HT1080 (cell line): ENCODE results near the gene ACTRT2. TPM values are rescaled to one million over a fixed set of nuclear protein-coding genes. Genes with fewer than 3 reads are reported as not detected.

Source experiments
- DNase-seq: peaks from one replicate; pipeline ENCODE4 v3.0.0-alpha.2; 2015; ENCODE audit warnings: low read depth
- polyA plus RNA-seq, 2 experiments: library from polyadenylated mRNA; depleted of rRNA; stranded (reverse); fragments of >200 nt; gene quantifications; 2 replicates each; pipeline ENCODE4 v1.2.3, GENCODE V29; 2015
- total RNA-seq: library from RNA; depleted of rRNA; stranded (reverse); fragments of >200 nt; shearing (Covaris generic); gene quantifications from 2 replicates; pipeline ENCODE4 v1.2.3, GENCODE V29; 2014; rRNA removed

ACTRT2 gene
- not detected in 2 replicates for total RNA-seq
- polyA plus RNA-seq (2015; cell fraction: cytosol; rRNA removed), result not detected in 2 replicates
- polyA plus RNA-seq (2015; cell fraction: nucleus; rRNA removed), result not detected in 2 replicates

- DNase-seq, result no peak
These were observed at the start of gene ACTRT2 for GRCh38 chr1:3021233-3021671. Gene ACTRT2 (plus strand): TSS chr1:3021467. CDS start chr1:3021687, 220 bp downstream.

- no peak for DNase-seq
These were observed 49.7 kb upstream of the ACTRT2 start for GRCh38 chr1:2971609-2972008.

GRCh38 chr1:2972011-2972878 lies 49.0 kb upstream of the ACTRT2 start:
- no peak for DNase-seq

GRCh38 chr1:2972879-2973575 lies 48.2 kb upstream of the ACTRT2 start:
- no peak for DNase-seq

GRCh38 chr1:2973601-2974593 lies 47.4 kb upstream of the ACTRT2 start:
- DNase-seq, result no peak

GRCh38 chr1:2974701-2975301 lies 46.5 kb upstream of the ACTRT2 start:
- no peak for DNase-seq

- no peak for DNase-seq
These were observed 45.6 kb upstream of the ACTRT2 start for GRCh38 chr1:2975466-2976179.

GRCh38 chr1:2976180-2976562 lies 45.1 kb upstream of the ACTRT2 start:
- DNase-seq, result no peak

- DNase-seq, result no peak
These were observed 43.2 kb upstream of the ACTRT2 start for GRCh38 chr1:2977886-2978611.

- DNase-seq, result no peak
These were observed 42.5 kb upstream of the ACTRT2 start for GRCh38 chr1:2978691-2979190.

GRCh38 chr1:2979191-2980072 lies 41.8 kb upstream of the ACTRT2 start:
- DNase-seq, result no peak

GRCh38 chr1:2980073-2980791 lies 41.0 kb upstream of the ACTRT2 start:
- DNase-seq, result no peak

GRCh38 chr1:2980849-2981248 lies 40.4 kb upstream of the ACTRT2 start:
- no peak for DNase-seq

- no peak for DNase-seq
These were observed 39.9 kb upstream of the ACTRT2 start for GRCh38 chr1:2981388-2981787.

- no peak for DNase-seq
These were observed 39.2 kb upstream of the ACTRT2 start for GRCh38 chr1:2981981-2982614.

GRCh38 chr1:2982615-2983318 lies 38.5 kb upstream of the ACTRT2 start:
- no peak for DNase-seq
